ENCODE data around the gene CENPM.

The CENPM gene

DNA sequence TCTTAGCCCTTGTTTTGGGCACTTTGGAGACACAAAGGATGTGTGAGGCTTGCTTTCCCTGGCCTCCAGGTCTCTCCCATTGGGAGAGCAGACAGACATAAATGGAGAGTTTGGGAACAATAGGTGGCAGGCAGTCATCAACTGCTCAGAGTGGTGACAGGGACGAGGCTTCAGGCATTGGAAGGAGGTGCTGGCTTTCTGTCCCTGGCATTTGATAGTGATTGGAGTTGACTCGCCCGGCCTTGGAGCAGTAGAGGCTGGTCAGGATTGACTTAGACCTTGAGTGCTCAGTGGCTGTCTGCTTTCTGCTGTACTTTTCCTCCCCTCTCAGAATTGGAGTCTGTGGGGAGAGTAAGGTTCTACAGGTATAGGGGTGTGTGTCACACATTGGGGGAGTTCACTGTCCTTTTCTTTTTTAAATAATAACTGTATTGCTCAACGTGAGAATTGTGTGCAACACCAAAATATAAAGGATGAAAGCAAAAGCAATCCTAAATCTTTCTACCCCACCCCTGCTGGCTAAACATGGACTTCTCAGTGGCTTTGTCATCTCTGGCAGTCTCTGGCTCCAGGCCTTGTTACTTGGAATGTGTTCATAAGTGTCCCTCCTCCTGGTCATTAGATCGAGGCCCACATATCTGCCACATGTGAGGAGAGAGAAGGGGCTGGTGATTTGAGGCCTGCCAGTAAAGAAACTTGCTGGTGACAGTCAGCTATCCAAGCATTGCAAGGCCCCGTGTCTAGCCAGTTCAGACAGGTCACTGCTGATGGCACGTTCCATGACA, 53.2 kb downstream of the CENPM start:
- DNase-seq = no peak

DNA sequence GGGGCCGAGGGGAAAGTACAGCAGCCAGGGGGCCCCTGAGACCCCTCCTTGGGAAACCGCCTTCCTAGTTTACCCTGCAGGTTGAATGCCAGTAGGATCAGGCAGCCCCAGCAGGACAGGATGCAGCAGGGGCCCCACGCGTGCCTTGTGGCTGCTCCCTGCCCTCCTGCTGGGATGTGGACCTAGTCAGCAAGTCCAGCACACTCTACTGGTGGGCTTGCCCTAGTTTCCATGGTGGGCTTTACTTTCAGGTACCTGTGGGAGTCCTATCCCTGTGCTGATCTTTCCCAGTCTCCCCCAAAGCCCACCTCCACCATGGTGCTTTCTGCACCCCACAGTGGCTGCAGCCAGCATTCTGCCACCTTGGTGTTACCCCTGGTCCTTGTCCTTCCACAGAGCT, 54.2 kb downstream of the CENPM start:
- DNase-seq = no peak

DNA sequence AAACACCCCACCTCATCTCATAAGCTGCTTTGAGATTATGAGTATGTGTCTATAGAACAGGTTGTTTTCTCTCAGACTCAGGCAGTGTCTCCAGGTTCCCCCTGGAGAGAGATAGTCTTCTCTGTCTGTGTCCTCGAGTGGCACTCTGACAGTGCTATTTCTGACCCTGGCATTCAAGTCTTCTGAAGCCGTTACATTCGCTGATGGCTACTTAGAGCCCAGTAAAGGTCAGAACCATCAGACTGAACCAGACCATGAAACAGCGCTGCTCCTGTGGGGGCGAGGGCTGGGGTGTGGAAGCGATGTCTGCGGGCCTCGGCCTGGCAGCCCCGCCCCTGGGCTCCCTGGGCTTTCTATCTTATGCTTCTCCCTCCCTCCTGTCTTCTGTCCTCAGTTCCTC, 55.5 kb downstream of the CENPM start:
- no peak for DNase-seq
